NCI-H2029 treated with DMSO at 0.1 percent for 48 hours (cell line): Measurements from ENCODE around the gene KCP.
"Not testable (repeated sequence)": the region's sequence is repeated elsewhere in the genome, so short reads cannot be mapped to it uniquely, and the experiment has no call there.

Experiments used
- DNase-seq: peaks from one replicate; lab custom pipeline; 2025; lab: John Stamatoyannopoulos, UW

Gene KCP

GRCh38 chr7:128910569-128910945 lies at the start of gene KCP:
Gene KCP, minus strand, starts transcription at chr7:128910709. Its CDS starts 33 bp downstream, at chr7:128910676.
- no peak for DNase-seq

- no peak for DNase-seq
Measured at GRCh38 chr7:128959296-128959695, 48.8 kb upstream of the KCP start.

- DNase-seq, result no peak
Measured at GRCh38 chr7:128955981-128956380, 45.5 kb upstream of the KCP start.

- DNase-seq, result peak; percentile 11
Measured at GRCh38 chr7:128954830-128955802, 44.6 kb upstream of the KCP start.

- DNase-seq, result no peak
Measured at GRCh38 chr7:128954150-128954549, 43.6 kb upstream of the KCP start.

GRCh38 chr7:128951296-128951695 lies 40.8 kb upstream of the KCP start:
- no peak for DNase-seq

GRCh38 chr7:128948976-128949760 lies 38.7 kb upstream of the KCP start:
- DNase-seq, result no peak

GRCh38 chr7:128948312-128948973 lies 37.9 kb upstream of the KCP start:
- DNase-seq, result no peak

- DNase-seq, result no peak
Measured at GRCh38 chr7:128947854-128948253, 37.3 kb upstream of the KCP start.

GRCh38 chr7:128946936-128947830 lies 36.7 kb upstream of the KCP start:
- no peak for DNase-seq

- no peak for DNase-seq
Measured at GRCh38 chr7:128945668-128946366, 35.3 kb upstream of the KCP start.

GRCh38 chr7:128944487-128945236 lies 34.2 kb upstream of the KCP start:
- no peak for DNase-seq

GRCh38 chr7:128943251-128943650 lies 32.7 kb upstream of the KCP start:
- not testable (repeated sequence) for DNase-seq

- DNase-seq, result no peak
Measured at GRCh38 chr7:128941946-128942526, 31.5 kb upstream of the KCP start.

- no peak for DNase-seq
Measured at GRCh38 chr7:128941323-128941890, 30.9 kb upstream of the KCP start.

GRCh38 chr7:128940494-128941322 lies 30.2 kb upstream of the KCP start:
- no peak for DNase-seq

- DNase-seq, result no peak
Measured at GRCh38 chr7:128939861-128940410, 29.4 kb upstream of the KCP start.
